ENCODE data around the gene WTAP.
"Not testable (repeated sequence)": the region's sequence is repeated elsewhere in the genome, so short reads cannot be mapped to it uniquely, and the experiment has no call there.

Gene WTAP

GRCh38 chr6:159686703-159687102 lies 40.6 kb upstream of the WTAP start:
- Histone ChIP-seq H3K9me3 (ENCODE audit: insufficient read depth, low read depth, low read length) (no peaks in the 10 kb centered on the region), H3K36me3 (ENCODE audit: insufficient read depth, low read length) (peaks cover 69% of the 10 kb centered on the region), H3K9ac (ENCODE audit: low read depth, low read length) (no peak overlapping the region), H3K27ac (ENCODE audit: low read depth, low read length) (no peak overlapping the region), H3K4me1 (ENCODE audit: insufficient read depth, low read length) (peaks cover 7% of the 10 kb centered on the region; the same call in 1 of the 2 replicates), H3K27me3 (ENCODE audit: insufficient read depth, low read length) (no peaks in the 10 kb centered on the region), H3K4me3 (ENCODE audit: low read length) (no peak overlapping the region)
- WGBS = 100% methylated on average over 3 of the region's 3 CpGs

GRCh38 chr6:159687341-159687740 lies 40.0 kb upstream of the WTAP start:
- peaks cover 7% of the 10 kb centered on the region; the same call in 1 of the 2 replicates for H3K4me1 ChIP-seq (ENCODE audit: insufficient read depth, low read length)
- H3K27ac ChIP-seq (ENCODE audit: low read depth, low read length) = no peak overlapping the region
- peaks cover 62% of the 10 kb centered on the region for H3K36me3 ChIP-seq (ENCODE audit: insufficient read depth, low read length)
- H3K4me3 ChIP-seq (ENCODE audit: low read length) = no peak overlapping the region
- 97% methylated on average over 8 of the region's 9 CpGs for WGBS
- H3K9me3 ChIP-seq (ENCODE audit: insufficient read depth, low read depth, low read length) = no peaks in the 10 kb centered on the region
- no peak overlapping the region for H3K9ac ChIP-seq (ENCODE audit: low read depth, low read length)
- H3K27me3 ChIP-seq (ENCODE audit: insufficient read depth, low read length) = no peaks in the 10 kb centered on the region

- Histone ChIP-seq H3K9me3 (ENCODE audit: insufficient read depth, low read depth, low read length) (no peaks in the 10 kb centered on the region), H3K27me3 (ENCODE audit: insufficient read depth, low read length) (no peaks in the 10 kb centered on the region), H3K36me3 (ENCODE audit: insufficient read depth, low read length) (peaks cover 54% of the 10 kb centered on the region), H3K4me1 (ENCODE audit: insufficient read depth, low read length) (peaks cover 7% of the 10 kb centered on the region; the same call in 1 of the 2 replicates), H3K9ac (ENCODE audit: low read depth, low read length) (no peak overlapping the region), H3K4me3 (ENCODE audit: low read length) (no peak overlapping the region), H3K27ac (ENCODE audit: low read depth, low read length) (no peak overlapping the region)
- WGBS = 93% methylated on average over 5 of the region's 5 CpGs
These were observed 38.9 kb upstream of the WTAP start for GRCh38 chr6:159688266-159688905.

- Histone ChIP-seq H3K27ac (ENCODE audit: low read depth, low read length) (no peak overlapping the region), H3K27me3 (ENCODE audit: insufficient read depth, low read length) (no peaks in the 10 kb centered on the region), H3K4me1 (ENCODE audit: insufficient read depth, low read length) (peaks cover 11% of the 10 kb centered on the region), H3K36me3 (ENCODE audit: insufficient read depth, low read length) (peaks cover 48% of the 10 kb centered on the region), H3K9ac (ENCODE audit: low read depth, low read length) (no peak overlapping the region), H3K4me3 (ENCODE audit: low read length) (no peak overlapping the region), H3K9me3 (ENCODE audit: insufficient read depth, low read depth, low read length) (no peaks in the 10 kb centered on the region)
- WGBS = 95% methylated on average over 6 of the region's 6 CpGs
These were observed 38.3 kb upstream of the WTAP start for GRCh38 chr6:159689001-159689400.

- not testable (repeated sequence) for H3K27me3 ChIP-seq (ENCODE audit: insufficient read depth, low read length); H3K27ac ChIP-seq (ENCODE audit: low read depth, low read length); H3K4me3 ChIP-seq (ENCODE audit: low read length); H3K9me3 ChIP-seq (ENCODE audit: insufficient read depth, low read depth, low read length); H3K9ac ChIP-seq (ENCODE audit: low read depth, low read length)
- peaks cover 14% of the 10 kb centered on the region for H3K4me1 ChIP-seq (ENCODE audit: insufficient read depth, low read length)
- WGBS = 94% methylated on average over 13 of the region's 13 CpGs
- peaks cover 38% of the 10 kb centered on the region for H3K36me3 ChIP-seq (ENCODE audit: insufficient read depth, low read length)
These were observed 37.2 kb upstream of the WTAP start for GRCh38 chr6:159690135-159690534.

GRCh38 chr6:159691133-159691962 lies 36.0 kb upstream of the WTAP start:
- Histone ChIP-seq H3K36me3 (ENCODE audit: insufficient read depth, low read length) (peaks cover 26% of the 10 kb centered on the region), H3K4me3 (ENCODE audit: low read length) (peak overlapping the region; percentile 79), H3K9ac (ENCODE audit: low read depth, low read length) (no peak overlapping the region), H3K27me3 (ENCODE audit: insufficient read depth, low read length) (no peaks in the 10 kb centered on the region), H3K27ac (ENCODE audit: low read depth, low read length) (no peak overlapping the region), H3K4me1 (ENCODE audit: insufficient read depth, low read length) (peaks cover 14% of the 10 kb centered on the region), H3K9me3 (ENCODE audit: insufficient read depth, low read depth, low read length) (no peaks in the 10 kb centered on the region)
- WGBS = 85% methylated on average over 8 of the region's 11 CpGs

- H3K4me1 ChIP-seq (ENCODE audit: insufficient read depth, low read length) = peaks cover 14% of the 10 kb centered on the region
- no peaks in the 10 kb centered on the region for H3K27me3 ChIP-seq (ENCODE audit: insufficient read depth, low read length)
- peaks cover 20% of the 10 kb centered on the region for H3K36me3 ChIP-seq (ENCODE audit: insufficient read depth, low read length)
- 48% methylated on average over 7 of the region's 7 CpGs for WGBS
- no peak overlapping the region for H3K27ac ChIP-seq (ENCODE audit: low read depth, low read length)
- H3K9me3 ChIP-seq (ENCODE audit: insufficient read depth, low read depth, low read length) = no peaks in the 10 kb centered on the region
- peak overlapping the region; percentile 79 for H3K4me3 ChIP-seq (ENCODE audit: low read length)
- H3K9ac ChIP-seq (ENCODE audit: low read depth, low read length) = peak overlapping the region; percentile 92; the same call in 1 of the 2 replicates
These were observed 35.4 kb upstream of the WTAP start for GRCh38 chr6:159691963-159692287.

- peak overlapping the region; percentile 79 for H3K4me3 ChIP-seq (ENCODE audit: low read length)
- peaks cover 14% of the 10 kb centered on the region for H3K36me3 ChIP-seq (ENCODE audit: insufficient read depth, low read length)
- H3K27me3 ChIP-seq (ENCODE audit: insufficient read depth, low read length) = no peaks in the 10 kb centered on the region
- H3K27ac ChIP-seq (ENCODE audit: low read depth, low read length) = peak overlapping the region; percentile 76
- 2% methylated on average over 66 of the region's 66 CpGs for WGBS
- H3K9ac ChIP-seq (ENCODE audit: low read depth, low read length) = peak overlapping the region; percentile 92
- peaks cover 14% of the 10 kb centered on the region for H3K4me1 ChIP-seq (ENCODE audit: insufficient read depth, low read length)
- no peaks in the 10 kb centered on the region for H3K9me3 ChIP-seq (ENCODE audit: insufficient read depth, low read depth, low read length)
These were observed 34.8 kb upstream of the WTAP start for GRCh38 chr6:159692303-159693127.

GRCh38 chr6:159693128-159693893 lies 34.0 kb upstream of the WTAP start, which contains the start of gene SOD2:
SOD2 (minus strand) TSS chr6:159693241; CDS start chr6:159693167, 74 bp downstream.
- no peaks in the 10 kb centered on the region for H3K9me3 ChIP-seq (ENCODE audit: insufficient read depth, low read depth, low read length)
- peaks cover 8% of the 10 kb centered on the region for H3K36me3 ChIP-seq (ENCODE audit: insufficient read depth, low read length)
- H3K27me3 ChIP-seq (ENCODE audit: insufficient read depth, low read length) = no peaks in the 10 kb centered on the region
- peak within 1 kb of the TSS; percentile 92 for H3K9ac ChIP-seq (ENCODE audit: low read depth, low read length)
- peak within 1 kb of the TSS; percentile 96 for H3K27ac ChIP-seq (ENCODE audit: low read depth, low read length)
- under 1% methylated on average over 74 of the region's 74 CpGs for whole genome bisulfite sequencing
- peaks cover 14% of the 10 kb centered on the region for H3K4me1 ChIP-seq (ENCODE audit: insufficient read depth, low read length)
- peak within 1 kb of the TSS; percentile 79 for H3K4me3 ChIP-seq (ENCODE audit: low read length)

- peak overlapping the region; percentile 92 for H3K9ac ChIP-seq (ENCODE audit: low read depth, low read length)
- peaks cover 14% of the 10 kb centered on the region for H3K4me1 ChIP-seq (ENCODE audit: insufficient read depth, low read length)
- peaks cover 5% of the 10 kb centered on the region; the same call in 1 of the 2 replicates for H3K36me3 ChIP-seq (ENCODE audit: insufficient read depth, low read length)
- peak overlapping the region; percentile 79 for H3K4me3 ChIP-seq (ENCODE audit: low read length)
- no peaks in the 10 kb centered on the region for H3K27me3 ChIP-seq (ENCODE audit: insufficient read depth, low read length)
- H3K9me3 ChIP-seq (ENCODE audit: insufficient read depth, low read depth, low read length) = no peaks in the 10 kb centered on the region
- 52% methylated on average over 14 of the region's 14 CpGs for WGBS
- peak overlapping the region; percentile 96; the same call in 1 of the 2 replicates for H3K27ac ChIP-seq (ENCODE audit: low read depth, low read length)
These were observed 33.3 kb upstream of the WTAP start for GRCh38 chr6:159693894-159694545.
